HG02970 (cell line): ENCODE measurements around the gene TMPRSS11B.
"Not testable (repeated sequence)": the region's sequence is repeated elsewhere in the genome, so short reads cannot be mapped to it uniquely, and the experiment has no call there.

Experiments
- ATAC-seq: cut with Tn5 transposase; IDR thresholded peaks from one replicate; pipeline ENCODE4 v1.9.1; 2021; ENCODE audit warnings: mild to moderate bottlenecking, moderate library complexity, moderate number of reproducible peaks; ENCODE audit not compliant: unreplicated experiment, low FRiP score

The TMPRSS11B gene

DNA sequence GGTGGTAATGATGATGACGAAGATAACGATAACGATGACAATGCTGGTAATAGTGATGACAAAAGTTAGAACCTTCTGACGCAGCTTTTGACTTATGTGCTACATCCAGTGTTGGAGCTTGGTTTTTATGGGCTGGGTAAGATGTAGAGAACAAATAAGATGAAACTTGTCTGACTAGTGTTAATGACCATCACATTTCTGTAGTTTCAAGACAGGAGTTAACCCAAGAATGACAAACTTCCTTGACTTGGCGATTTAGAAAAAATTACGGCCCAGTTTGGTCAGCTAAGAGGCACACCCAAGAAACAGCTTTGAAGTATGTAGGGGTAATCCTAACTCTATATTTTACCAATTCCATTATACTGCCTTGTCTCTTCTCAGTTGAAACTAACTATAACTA is at the start of gene TMPRSS11B:
Gene TMPRSS11B, minus strand, starts transcription at position 101 of the 400 bp plus-strand sequence. CDS start 136 bp downstream, outside the sequence.
- no peak for ATAC-seq

GRCh38 chr4:68291256-68291655 is 45.8 kb upstream of the TMPRSS11B start:
- no peak for ATAC-seq

DNA sequence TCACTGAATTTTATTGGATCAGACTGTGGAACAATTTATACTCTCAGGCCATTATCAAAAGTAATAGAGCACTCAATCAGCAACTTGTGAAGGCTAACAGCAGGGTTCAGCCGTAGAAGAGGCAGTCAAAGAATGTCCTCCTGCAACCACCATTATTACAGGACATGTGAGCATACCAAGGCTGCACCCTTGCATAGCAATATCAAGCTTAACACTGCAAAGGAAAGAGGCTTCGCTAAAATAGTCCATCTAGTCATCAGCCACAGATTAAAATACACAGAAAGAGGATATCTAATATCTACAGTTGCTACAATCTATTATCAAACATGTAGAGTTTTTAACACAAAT is 42.9 kb upstream of the TMPRSS11B start:
- no peak for ATAC-seq

DNA sequence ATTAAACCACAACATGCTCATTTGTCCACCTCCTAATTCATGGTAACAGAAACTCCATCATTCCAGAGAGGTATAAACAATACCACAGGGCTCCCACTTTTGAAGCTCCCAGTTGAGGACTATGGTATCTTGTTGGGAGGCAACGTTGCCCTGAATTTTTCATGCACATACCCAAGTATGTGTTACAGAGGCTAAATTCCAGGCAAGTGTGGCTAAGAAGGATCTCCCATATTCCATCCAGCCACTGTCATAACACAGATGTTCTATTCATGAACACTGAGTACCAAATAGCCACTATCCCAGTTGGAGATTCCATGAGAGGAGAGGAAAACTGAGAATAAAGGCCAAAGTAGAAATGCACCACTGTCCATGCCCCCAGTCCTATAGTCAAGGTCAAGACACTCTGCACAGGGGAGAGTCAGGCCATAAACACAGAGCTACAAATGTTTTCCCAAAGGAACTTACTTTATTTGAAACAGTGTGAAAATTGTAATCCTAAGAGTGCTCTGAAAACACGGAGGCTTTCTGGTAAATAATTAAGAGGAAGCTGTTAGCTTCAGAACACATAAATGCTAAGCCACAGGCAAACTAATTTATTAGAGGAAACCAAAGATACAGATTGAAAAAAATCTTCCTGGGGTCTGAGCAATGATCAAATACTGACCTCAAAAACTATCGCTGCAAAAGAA is 42.4 kb upstream of the TMPRSS11B start:
- ATAC-seq: no peak

DNA sequence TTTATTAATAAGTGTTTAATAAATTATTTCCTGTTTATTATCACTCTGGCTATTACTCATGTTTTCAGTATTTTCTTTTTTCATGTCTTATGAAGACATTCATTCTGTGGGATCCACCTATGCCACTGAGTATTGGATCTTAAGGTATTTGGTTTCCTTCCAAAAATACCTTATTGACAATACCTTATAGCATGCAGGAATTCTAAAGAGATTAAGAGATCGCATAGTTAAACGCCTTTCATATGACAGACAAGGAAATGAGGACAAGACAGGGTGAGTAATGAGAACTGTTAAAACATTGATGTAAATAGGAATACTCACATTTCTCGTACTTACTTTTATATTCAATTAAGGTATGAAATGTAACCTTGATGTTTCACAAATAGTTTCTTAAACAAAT is 38.2 kb upstream of the TMPRSS11B start:
- no peak for ATAC-seq

DNA sequence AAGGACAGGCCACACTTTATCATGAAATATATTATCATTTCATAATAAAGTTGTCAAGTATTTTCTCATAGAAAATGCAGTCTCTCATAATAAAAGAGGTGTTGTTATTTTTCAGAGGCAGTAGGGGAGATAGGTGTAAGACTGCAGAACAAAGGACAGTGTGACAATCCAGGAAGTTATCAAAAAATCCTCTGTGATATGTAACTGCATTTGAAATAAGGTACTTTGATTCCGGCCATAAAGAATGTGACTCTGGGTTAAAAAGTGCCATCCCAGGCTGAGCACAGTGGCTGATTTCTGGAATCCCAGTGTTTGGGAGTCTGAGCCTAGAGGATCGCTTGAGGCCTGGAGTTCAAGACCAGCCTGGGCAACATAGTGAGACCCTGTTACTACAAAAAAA is 37.6 kb upstream of the TMPRSS11B start:
- no peak for ATAC-seq

- not testable (repeated sequence) for ATAC-seq
Measured at GRCh38 chr4:68281796-68282740, 36.6 kb upstream of the TMPRSS11B start.

DNA sequence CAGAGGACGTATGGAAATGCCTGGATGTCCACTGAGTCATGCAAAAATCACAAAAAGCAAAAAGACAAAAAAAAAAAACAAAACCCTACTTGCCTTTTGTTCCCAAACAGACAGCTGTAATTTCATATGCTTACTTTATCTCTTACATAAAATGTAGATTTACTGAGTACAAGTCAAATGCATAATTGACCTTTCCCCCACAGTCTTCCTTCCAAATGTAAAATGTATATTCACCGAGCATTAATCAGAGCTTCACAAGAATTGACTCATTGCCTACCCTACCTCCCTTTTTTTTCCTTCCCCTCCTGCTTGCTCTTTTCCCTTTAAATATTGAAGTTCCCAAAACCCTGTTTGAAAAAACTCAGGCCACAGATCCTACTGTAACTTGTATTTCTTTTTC is 32.5 kb upstream of the TMPRSS11B start:
- ATAC-seq: no peak

GRCh38 chr4:68277627-68278026 is 32.1 kb upstream of the TMPRSS11B start:
- no peak for ATAC-seq

- no peak for ATAC-seq
Measured at GRCh38 chr4:68272860-68273259, 27.4 kb upstream of the TMPRSS11B start.

- ATAC-seq: no peak
Measured at GRCh38 chr4:68272380-68272779, 26.9 kb upstream of the TMPRSS11B start.

- peak; percentile 68 for ATAC-seq
Measured at GRCh38 chr4:68271851-68272357, 26.4 kb upstream of the TMPRSS11B start.

- ATAC-seq: no peak
Measured at GRCh38 chr4:68267433-68267944, 22.0 kb upstream of the TMPRSS11B start.

GRCh38 chr4:68264875-68265565 is 19.5 kb upstream of the TMPRSS11B start:
- ATAC-seq: no peak

- no peak for ATAC-seq
Measured at GRCh38 chr4:68259191-68259590, 13.7 kb upstream of the TMPRSS11B start.

DNA sequence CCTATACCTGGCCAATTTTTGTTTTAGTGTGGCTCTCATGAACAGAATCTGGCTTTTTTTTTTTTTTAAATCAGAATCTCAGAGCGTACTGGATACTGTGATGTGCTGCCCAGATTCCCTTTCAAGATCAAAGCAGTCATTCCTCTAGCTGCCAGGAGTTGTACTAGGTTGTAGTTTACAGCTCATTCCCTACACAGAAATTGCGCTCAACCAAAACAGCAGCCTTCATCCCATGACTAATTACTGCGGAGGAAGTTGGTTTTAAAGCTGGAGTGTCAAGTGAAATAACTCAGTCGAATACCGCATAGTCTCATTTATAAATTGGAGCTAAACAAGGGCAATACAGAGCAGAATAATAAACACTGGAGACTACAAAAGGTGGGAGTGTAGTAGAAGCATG is 12.2 kb upstream of the TMPRSS11B start:
- ATAC-seq: no peak

- ATAC-seq: no peak
Measured at GRCh38 chr4:68256284-68256683, 10.8 kb upstream of the TMPRSS11B start.

DNA sequence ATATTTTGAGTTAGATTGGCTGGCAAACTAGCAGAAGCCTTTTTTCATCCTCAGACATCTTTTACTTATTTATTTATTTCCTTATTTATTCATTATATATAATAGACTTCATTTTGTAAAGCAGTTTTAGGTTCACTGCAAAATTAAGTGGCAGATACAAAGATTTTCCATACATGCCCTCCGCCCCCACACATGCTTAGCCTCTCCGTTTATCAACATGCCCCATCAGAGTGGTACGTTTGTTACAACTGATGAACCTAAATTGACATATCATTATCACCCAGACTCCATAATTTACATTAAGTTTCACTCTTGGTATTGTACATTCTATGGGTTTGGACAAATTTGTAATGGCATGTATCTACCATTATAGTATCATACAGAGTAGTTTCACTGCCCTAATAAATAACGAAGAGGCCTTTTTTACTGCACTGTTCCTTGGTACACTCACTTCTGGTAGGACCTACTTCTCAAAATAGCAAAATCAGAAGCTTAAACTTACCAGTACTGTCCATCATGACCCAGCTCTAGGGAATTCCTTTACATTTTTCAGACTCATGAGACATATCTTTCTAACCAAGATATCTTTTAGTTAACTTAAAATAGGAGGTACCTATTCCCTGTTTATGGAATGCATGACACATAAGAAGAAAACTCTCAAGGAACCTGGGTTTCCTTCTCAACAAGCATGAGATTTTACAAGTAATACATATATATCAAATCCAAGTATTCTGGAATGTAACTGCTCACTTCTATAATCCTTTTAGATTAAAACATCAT is 4.8 kb upstream of the TMPRSS11B start:
- ATAC-seq: no peak

DNA sequence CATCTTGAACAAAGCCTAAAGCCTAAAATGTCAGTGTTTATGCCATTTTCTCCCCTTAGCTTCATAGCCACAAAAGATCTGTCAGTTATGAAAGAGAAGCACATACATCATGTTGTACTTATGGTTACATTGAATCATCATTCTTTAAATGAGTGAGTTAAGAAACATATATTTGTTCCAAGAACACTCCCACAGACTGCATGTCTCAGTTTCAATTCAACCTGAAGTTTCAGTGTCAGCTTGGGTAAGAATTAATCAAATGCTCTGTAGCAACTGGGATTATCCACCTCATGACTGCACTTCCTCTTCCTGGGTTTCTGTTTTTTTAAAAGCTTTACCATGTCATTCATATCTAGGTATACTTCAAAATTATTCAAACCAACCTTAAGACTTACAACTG is 3.9 kb upstream of the TMPRSS11B start:
- ATAC-seq: peak; percentile 73

DNA sequence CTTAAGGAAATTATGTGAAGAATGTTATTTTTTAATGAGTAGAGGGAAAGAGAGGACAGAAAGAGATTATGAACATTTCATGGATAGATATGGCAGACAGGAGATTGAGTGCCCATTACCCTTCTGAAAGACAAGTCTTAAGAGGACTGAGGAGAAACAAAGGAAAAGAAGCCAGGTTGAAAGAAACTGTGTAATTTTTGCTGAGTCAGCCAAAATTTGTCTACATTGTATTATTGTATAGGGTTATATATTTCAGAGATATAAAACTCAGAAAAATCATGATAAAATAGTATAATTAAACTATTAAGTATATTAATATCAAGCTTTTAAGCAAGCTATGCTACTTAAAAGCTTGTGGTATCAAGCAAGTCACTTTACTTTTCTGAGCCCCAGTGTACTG is 4.9 kb downstream of the TMPRSS11B start:
- no peak for ATAC-seq
